Measurements from ENCODE around the gene GCDH.

GRCh38 chr19:12890787-12891552 is at the start of gene GCDH:
- TF ChIP-seq EZH2 (IDR thresholded peaks at IDR 0.05; ENCODE audit: low read length, missing control alignments) (no peak), CTCF (conservative IDR thresholded peaks at IDR 0.05 in 1 of 2, IDR thresholded peaks at IDR 0.05 in 1 of 2; ENCODE audit: low read depth in 1 of 2, low read length in 2 of 2) (no peak)
